NCI-H1417 treated with DMSO at 0.1 percent for 48 hours (cell line): Measurements from ENCODE around the gene FASTK.

ENCODE experiments used
- DNase-seq: peaks from one replicate; lab custom pipeline; 2025; lab: John Stamatoyannopoulos, UW

The FASTK gene

GRCh38 chr7:151095828-151096475, 15.3 kb upstream of the FASTK start:
- no peak for DNase-seq

GRCh38 chr7:151095123-151095797, 14.7 kb upstream of the FASTK start:
- no peak for DNase-seq

DNA sequence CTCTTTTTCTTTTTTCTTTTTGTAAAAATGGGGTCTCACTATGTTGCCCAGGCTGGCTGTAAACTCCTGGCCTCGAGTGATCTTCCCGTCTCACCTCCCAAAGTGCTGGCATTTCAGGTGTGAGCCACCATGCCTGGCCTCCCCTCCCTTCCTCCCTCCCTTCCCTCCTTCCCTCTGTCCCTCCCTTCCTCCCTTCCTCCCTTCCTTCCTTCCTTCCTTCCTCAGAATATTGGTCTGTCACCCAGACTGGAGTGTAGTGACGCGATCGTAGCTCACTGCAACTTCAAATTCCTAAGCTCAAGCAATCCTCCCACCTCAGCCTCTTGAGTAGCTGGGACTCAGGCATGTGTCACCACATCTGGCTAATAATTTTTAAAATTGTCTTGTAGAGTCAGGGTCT, 14.1 kb upstream of the FASTK start:
- DNase-seq = no peak

- DNase-seq = no peak
Observed at GRCh38 chr7:151093748-151094147, 13.1 kb upstream of the FASTK start.

DNA sequence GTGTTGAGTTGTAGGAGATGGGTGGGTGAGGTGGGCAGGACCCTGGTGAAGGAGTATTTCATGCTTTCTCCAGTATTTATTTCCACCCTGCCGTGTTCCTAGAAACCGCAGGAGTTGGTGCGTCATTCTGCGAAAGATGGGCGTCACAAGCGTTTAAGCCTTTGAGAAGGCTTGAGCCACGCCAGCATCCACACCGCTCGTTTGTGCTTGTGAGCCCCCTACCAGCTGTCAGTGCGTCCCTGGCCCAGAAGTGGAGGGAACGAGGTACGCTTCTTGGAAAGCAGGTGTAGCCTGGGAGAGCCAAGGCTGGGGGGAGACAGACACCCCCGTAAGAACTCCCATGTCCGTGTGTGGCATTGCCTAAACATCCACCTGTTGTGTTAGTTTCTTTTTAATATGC, 11.4 kb upstream of the FASTK start:
- DNase-seq = no peak

DNA sequence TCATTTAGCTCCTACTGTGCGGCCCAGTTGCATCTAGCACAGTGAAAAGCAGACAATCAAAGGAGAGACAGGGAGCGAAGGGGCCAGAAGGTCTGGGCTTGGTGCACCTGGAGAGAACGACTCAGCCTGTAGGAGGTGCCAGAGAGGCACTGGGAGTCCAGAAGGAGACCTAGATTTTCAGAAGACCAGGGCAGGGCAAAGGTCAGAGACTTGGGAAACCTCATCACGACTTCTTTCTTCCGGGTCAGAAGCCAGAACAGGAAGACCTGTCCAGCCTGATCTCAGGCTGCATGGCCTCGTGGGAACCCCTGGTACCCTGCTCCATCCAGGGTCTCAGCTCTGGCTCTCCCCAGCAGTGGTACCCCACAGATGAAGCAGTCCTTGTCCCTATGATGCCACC, 10.8 kb upstream of the FASTK start:
- no peak for DNase-seq

GRCh38 chr7:151091003-151091402, 10.4 kb upstream of the FASTK start:
- no peak for DNase-seq

DNA sequence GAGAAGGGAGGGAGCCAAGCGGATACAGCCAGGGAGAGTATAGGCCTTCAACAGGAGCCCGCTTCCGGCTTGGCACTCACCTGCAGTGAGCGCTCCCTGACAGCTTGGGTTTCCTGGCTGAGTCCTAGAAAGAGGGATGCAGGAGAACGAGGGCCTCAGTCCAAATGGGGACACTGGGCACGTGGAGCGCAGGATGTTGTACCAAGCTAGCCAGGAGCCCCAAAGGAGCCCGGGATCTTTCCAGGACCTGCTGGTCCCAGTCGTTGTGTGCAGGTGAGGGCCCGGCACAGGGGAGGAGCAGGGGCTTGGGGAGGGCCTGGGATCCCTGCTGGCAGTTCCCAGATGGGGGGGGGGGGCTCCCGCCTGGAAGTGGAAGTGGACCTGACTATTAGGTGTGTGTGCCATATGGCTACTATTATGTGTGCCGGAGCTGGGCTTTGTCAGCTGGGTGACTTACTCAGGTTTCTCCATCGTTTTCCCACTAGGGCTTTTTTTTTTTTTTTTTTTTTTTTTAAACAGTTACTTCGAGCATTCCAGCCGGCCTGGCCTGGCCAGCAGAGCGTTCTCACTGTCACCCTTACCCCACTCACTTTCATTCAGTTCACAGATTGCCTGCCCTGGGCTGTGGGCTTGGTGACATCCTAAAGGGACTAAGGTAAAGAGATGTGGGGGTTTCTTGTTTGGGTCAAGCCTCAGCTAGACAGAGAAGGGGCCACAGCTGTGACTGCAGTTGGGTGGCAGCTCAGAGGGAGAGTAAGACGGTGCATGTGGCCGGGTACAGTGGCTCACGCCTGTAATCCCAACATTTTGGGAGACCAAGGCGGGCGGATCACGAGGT, 9.5 kb upstream of the FASTK start:
- no peak for DNase-seq

DNA sequence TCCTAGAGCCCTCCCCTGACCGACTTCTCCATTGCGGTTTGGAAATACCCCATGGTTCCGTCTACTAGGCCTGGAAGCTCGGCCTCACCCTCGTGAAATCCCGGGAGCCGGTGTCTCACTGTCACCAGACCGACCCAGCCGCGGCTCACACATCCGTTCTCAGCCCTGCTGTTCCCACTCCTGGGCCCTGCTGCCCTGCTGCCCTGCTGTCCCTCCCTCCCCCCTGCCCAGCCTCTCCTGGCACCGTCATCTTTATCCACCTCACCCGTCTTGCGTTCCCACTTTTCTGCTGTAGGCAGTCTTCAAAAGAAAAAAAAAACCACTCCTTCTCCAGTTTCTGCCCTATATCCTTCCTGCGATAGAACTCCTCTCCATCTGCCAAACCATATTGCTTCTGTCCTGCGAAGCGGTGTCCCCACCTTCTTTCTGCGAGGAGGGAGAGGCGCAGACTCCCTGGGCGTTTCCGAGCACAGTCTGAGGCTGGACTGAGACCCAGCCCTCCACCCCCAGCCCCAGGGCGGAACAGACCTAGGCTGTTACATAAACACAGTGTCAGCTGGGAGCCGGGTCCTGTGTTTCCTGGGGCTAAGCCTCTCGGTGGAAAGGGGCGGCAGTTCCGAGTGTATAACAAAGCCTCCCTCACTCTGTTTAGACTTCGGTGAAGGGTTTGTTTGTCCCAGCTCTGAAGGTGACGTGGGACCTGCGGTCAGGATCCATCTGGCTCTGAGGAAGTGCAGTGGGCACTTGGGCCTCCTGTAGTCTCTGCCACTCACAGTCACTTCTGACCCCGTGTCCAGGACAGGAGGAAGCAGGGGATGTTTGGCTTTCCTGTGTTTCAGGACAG, 8.5 kb upstream of the FASTK start:
- DNase-seq = no peak

- no peak for DNase-seq
Observed at GRCh38 chr7:151088019-151088855, 7.6 kb upstream of the FASTK start.

- no peak for DNase-seq
Observed at GRCh38 chr7:151087245-151088018, 6.8 kb upstream of the FASTK start.

- no peak for DNase-seq
Observed at GRCh38 chr7:151086802-151087244, 6.2 kb upstream of the FASTK start.

DNA sequence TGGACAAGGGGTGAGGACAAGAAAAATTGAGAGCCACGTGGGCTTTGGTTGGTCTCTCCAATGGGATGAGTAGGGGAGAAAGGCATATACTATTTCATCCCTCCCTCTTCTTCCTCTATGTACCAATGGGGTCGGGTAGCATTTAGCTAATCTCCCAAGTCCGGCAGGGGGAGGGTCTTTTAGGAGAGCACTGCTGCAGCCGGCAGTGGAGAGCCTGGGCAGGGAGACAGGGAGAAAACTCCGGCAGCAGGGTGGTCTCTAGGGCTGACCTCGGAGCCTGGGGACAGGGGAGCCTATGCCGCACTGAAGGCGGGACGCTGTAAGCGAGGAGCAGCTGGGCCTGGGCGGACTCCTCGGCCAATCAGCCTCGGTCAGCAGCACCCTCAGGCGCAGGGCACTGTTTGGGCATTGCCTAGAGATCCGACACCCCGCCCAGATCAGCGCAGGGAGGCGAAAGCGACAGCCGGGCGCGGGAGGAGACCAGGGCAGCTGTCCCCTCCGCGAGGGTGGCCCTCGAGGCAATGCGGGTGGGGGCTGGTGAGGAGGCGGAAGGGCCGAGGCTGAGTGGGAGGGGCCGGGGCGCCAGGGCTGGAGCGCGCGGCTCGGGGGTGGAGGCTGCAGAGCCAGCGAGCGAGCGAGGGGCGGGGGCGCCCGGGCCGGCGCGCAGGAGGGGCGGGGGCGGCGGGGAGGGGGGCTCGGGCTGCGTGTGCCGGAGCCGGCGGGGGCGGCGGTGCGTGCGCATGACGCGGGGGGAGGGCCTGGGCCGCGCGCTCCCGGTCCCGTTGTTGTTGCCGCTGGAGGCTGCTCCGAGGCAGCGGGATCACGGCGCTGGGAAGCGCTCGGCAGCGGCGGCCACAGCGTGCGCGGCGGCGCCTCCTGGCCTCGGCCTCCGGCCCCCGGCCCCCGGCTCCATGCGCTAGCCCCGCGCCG, 5.3 kb upstream of the FASTK start, which contains the start of gene AGAP3:
Gene AGAP3 (plus strand): TSS at position 785 of the 930 bp plus-strand sequence. CDS start 267 bp downstream, outside the sequence.
- peak; percentile 63 for DNase-seq

DNA sequence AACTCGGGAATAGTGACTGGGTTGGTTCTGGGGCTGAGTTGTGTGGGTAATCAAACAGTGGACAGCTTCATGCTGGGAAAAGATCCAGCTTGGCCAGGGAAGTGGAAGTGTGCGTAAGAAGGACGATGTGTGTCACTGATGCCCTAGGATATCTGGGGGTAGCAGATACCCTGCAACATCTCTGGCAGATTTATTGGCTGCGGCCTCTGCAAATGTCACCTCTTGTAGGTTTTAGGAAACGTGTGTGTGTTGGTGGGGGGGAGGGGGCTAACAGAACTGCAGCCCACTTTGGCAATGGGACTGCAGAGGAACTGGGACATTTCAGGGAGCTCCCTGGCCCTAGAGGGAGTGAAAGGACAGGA, 4.7 kb upstream of the FASTK start:
- DNase-seq = no peak

- DNase-seq = no peak
Observed at GRCh38 chr7:151083824-151084160, 3.2 kb upstream of the FASTK start.

DNA sequence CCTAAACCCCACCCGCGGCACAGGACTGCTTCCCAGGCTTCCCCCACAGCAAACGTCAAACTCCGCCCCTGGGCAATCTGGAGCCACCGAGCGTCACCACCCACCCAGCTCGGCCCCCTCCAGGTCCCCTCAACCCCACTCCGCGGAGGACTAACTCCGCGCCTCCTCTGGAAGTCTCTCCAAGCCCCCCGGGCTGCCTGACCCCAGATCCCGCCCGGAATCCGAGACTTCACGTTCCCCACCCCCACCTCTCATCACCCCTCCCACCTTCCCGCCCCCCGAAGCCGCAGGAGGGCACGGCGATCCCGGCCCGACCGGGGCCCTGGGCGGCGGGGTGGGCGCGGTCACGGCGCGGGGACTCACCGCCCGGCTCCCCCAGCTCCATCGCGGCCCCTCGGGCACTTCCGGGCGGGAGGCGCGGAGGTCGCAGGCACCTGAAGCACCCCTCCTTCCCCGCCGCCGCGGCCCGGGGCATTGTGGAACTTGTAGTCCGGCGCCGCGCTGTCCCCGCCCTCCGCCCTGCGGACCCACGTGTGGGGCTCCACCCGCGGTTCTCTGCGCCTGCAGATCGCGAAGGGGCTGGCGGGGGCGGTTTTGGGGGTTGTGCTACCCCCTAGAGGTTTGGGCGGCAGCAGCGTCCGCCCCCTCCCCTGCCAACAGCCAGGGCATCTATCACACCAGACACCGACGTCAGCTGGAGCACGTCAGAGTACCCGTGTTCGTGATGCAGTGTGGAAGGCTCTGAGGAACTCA, 2.6 kb upstream of the FASTK start, which contains the start of gene TMUB1:
Gene TMUB1 (minus strand): TSS at position 423 of the 753 bp plus-strand sequence. CDS start 930 bp downstream, outside the sequence.
- DNase-seq = peak; percentile 57

DNA sequence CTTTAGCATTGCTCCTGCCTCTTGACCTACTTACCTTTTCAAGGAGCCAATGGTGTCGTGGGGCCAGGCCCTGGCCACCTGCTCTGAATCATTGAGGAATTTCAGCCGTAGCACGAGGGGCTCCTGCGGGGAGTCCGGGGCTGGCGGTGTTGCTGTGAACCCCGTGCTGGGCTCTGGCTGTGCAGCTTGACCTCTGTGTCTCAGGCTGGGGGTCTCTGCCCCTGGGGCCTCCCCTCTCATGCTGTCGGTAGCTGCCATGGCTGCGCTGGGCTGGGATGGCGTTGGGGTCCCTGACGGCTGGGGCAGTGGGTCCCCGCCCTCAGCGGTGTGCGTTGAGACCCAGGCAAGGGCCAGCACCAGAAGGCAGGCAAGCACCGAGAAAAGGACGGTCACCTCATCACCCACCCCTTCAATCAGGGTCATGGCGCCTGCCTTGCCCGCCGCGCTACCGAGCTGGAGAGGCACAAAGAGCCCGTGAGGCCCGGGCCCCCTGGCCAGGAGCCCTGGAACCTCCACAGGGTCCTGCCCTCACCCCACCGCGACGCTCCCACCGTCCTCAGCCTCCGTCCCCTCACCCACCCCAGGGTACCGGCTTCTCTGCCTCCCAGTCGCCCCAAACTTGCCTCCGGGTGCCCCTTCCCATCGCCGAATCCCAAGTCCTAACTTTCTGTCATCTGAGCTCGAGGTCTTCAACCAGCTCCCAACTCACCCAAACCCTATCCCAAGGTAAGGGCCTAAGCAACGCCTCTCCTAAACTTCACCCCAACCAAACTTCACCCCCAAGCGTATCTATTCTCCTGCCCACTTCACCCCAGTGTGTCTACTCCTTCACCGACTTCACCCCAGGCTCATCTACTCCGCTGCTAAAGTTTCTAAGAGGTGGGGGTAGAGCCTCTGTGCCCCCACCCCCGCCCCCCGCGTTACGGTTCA, 1.8 kb upstream of the FASTK start:
- no peak for DNase-seq
